OCI-LY3 (cell line): ENCODE data around the gene CD9.

Experiments used
- EZH2phosphoT487 ChIP-seq: fragments of 200-600 bp; shearing (Covaris generic); IDR thresholded peaks from 2 replicates; pipeline ENCODE4 v1.6.1; 2018; ENCODE audit warnings: antibody characterized with exemption, mixed run types, low read depth
- TF ChIP-seq, protein P1 (sequence below): fragments of 200-600, 300-600 bp; sonication (generic); IDR thresholded peaks from 2 replicates; pipeline ENCODE4 v1.5.1; 2014; ENCODE audit warnings: antibody characterized with exemption, low read length, low read depth

DNA sequence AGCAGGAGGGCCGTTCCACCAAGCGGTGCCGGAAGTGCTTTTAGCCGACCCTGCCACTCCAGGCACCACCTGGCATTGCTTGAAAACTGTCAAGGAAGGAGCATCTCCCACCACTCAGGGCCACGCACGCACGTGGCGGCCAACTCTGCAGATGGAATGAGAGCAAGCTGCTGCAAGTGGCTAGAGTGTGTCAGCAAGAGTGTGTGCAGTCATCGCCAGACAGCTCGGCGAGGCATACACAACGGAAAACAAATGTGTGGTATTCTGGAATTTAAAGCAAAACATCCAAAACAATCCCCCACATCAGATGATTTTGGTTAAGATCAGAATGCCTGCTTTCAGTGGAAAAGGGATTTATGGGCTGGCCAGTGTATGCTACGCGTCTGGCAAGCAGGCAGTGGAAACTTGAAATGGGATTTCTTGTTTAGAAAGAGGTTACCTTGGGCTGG is 11.2 kb downstream of the CD9 start:
- TF ChIP-seq, protein P1, sequence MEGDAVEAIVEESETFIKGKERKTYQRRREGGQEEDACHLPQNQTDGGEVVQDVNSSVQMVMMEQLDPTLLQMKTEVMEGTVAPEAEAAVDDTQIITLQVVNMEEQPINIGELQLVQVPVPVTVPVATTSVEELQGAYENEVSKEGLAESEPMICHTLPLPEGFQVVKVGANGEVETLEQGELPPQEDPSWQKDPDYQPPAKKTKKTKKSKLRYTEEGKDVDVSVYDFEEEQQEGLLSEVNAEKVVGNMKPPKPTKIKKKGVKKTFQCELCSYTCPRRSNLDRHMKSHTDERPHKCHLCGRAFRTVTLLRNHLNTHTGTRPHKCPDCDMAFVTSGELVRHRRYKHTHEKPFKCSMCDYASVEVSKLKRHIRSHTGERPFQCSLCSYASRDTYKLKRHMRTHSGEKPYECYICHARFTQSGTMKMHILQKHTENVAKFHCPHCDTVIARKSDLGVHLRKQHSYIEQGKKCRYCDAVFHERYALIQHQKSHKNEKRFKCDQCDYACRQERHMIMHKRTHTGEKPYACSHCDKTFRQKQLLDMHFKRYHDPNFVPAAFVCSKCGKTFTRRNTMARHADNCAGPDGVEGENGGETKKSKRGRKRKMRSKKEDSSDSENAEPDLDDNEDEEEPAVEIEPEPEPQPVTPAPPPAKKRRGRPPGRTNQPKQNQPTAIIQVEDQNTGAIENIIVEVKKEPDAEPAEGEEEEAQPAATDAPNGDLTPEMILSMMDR, result no peak
- TF ChIP-seq EZH2phosphoT487, result no peak
